Endometrial microvascular endothelial cells (primary cell): Measurements from ENCODE around the gene CHERP. TPM values are rescaled to one million over a fixed set of nuclear protein-coding genes. Genes with fewer than 3 reads are reported as not detected.

ENCODE experiments used
- in situ Hi-C: cut with HindIII; loops from 2 replicates; pipeline ENCODE4 v1.10.0; 2017; ENCODE audit warnings: low sequenced_read_pairs, low pct_unique_long_range_greater_than_20kb; ENCODE audit errors: inconsistent ontology term
- total RNA-seq: library from RNA; depleted of rRNA; stranded (reverse); fragments of >200 nt; gene quantifications from one replicate; pipeline ENCODE4 v1.2.3, GENCODE V29; 2015; ENCODE audit errors: inconsistent ontology term

Gene CHERP, protein sequence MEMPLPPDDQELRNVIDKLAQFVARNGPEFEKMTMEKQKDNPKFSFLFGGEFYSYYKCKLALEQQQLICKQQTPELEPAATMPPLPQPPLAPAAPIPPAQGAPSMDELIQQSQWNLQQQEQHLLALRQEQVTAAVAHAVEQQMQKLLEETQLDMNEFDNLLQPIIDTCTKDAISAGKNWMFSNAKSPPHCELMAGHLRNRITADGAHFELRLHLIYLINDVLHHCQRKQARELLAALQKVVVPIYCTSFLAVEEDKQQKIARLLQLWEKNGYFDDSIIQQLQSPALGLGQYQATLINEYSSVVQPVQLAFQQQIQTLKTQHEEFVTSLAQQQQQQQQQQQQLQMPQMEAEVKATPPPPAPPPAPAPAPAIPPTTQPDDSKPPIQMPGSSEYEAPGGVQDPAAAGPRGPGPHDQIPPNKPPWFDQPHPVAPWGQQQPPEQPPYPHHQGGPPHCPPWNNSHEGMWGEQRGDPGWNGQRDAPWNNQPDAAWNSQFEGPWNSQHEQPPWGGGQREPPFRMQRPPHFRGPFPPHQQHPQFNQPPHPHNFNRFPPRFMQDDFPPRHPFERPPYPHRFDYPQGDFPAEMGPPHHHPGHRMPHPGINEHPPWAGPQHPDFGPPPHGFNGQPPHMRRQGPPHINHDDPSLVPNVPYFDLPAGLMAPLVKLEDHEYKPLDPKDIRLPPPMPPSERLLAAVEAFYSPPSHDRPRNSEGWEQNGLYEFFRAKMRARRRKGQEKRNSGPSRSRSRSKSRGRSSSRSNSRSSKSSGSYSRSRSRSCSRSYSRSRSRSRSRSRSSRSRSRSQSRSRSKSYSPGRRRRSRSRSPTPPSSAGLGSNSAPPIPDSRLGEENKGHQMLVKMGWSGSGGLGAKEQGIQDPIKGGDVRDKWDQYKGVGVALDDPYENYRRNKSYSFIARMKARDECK
- total RNA-seq = 10.6 TPM

DNA sequence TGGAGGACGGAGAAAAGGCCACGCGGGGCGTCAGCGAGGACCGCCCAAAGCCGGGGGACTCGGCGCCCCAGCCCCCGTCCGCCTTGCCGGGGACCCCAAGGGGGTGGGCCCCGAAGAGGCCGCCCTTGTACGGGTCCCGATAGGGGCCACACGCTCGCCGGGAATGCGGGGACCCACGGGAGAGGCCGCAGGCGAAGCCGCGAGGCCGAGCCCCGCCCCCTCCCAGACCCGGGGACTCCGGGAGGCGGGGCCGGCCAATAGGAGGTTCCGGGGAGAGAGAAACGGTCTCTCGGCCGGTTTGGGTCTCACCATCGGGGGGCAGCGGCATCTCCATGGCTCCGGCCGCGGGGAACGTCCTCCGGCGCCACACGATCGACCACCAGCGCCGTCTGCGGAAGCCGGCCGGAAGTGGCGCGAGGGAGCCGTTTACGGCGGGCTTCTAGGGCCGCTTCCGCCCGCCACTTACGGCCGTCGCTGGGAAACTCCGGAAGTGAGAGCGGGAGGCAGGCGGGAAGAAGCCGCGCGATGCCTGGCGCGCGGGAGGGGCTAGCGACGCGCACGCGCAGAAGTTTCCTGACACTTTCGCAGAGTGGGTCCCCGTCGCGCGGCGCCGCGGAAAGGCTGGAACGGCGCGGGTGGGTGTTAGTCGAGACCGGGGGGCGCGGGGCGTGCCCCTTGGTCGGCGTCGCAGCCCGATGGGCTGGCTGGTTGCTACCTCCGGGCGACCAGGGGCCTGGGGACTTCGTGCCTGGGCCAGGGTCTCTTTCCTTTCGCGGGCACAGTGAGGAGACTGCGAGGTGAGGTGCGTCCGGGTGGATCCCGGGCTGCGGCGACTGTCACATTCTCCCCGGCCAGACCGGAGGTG is at the start of gene CHERP:
TSS of gene CHERP (minus strand) at position 393 of the 865 bp plus-strand sequence. CDS start at position 334, 59 bp downstream.
- in situ Hi-C loops = no loop called here

DNA sequence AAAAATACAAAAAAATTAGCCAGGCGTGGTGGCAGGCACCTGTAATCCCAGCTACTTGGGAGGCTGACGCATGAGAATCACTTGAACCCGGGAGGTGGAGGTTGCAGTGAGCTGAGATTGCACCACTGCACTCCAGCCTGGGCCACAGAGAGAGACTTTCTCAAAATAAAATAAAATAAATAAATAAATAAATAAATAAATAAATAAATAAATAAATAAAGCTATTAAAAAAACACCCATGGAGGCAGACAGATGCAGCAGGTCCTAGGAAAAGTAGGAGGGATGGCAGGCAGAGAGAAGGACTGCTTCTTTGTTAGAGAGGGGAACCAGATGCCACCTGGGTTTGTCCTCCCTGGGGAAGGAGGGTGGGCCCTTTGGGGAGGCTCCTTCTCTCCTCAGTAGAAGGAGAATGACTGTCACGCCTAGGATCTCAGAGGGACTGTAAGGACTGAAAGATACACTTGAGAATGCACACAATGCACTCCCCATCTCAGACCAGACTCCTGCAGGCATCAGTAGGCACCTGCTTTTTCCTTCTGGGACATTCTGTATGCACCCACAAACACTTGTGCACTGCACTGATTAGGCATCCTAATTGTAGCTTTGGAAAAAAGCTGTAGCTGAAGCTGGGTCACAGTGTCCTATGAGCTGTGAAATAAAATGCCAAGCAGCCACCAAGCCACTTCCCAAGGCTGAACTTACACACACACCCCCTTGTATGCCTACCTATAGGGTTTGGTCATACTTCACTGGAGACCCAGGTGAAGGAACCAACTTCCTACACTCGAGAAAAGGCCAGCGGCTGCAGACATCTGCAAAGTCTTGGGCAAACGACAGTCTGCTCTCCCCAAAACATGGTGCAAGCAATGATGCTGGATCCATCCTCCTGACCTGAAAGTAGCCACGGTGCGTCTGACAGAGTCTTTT is 48.9 kb upstream of the CHERP start:
- in situ Hi-C loops = no loop called here

DNA sequence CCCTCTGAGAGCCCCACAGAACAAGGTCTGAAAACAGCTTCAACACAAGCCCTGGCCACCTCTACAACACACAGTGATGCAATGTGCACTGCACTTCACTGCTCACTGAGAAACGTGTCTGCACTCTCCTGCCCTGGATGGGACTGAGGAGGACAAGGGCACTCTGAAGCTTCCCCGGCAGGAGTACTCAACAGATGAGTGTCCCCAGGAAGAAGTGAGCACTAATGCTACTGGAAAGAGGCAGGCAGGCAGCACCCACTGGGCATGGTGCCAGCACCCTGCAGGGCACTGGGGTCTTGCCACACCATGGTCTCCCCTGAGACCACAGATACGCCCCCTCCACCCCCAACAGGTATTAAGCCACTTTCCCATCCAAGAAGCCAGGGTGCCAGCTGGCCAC is 47.7 kb upstream of the CHERP start:
- in situ Hi-C loops = no loop called here

DNA sequence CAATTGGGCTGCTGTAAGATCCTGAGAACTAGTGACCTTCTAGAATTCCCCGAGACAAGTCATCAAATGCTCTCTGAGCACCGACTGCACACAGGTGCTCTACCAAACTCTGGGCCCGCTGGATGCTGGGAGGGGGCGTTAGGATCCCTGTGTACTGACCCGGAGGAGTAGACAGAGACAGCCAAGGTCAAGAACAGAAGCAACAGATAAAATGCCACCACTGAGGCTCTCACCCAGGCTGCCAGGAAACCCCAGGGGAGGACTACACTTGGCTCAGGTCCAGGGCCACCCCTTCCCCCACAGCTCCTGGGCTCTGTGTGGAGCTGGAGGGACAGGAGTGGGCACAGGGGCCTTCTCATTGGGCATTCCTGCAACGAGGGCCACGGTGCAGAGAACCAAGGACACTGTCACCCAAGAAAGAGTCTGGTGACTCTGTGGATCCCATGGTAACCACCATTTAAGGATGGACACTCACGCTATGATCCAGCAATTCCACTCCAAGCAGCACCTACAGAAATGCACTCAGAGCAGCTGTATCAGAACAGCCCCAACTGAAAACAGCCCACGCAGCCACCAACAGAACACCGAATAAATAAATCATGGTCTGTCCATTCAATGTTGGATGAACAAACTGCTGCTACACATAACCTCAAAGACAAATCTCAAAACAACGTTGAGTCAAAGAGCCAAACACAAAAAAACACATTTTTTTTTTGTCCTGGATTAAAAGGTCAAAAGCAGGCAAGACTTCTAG is 46.8 kb upstream of the CHERP start:
- in situ Hi-C loops = no loop called here

DNA sequence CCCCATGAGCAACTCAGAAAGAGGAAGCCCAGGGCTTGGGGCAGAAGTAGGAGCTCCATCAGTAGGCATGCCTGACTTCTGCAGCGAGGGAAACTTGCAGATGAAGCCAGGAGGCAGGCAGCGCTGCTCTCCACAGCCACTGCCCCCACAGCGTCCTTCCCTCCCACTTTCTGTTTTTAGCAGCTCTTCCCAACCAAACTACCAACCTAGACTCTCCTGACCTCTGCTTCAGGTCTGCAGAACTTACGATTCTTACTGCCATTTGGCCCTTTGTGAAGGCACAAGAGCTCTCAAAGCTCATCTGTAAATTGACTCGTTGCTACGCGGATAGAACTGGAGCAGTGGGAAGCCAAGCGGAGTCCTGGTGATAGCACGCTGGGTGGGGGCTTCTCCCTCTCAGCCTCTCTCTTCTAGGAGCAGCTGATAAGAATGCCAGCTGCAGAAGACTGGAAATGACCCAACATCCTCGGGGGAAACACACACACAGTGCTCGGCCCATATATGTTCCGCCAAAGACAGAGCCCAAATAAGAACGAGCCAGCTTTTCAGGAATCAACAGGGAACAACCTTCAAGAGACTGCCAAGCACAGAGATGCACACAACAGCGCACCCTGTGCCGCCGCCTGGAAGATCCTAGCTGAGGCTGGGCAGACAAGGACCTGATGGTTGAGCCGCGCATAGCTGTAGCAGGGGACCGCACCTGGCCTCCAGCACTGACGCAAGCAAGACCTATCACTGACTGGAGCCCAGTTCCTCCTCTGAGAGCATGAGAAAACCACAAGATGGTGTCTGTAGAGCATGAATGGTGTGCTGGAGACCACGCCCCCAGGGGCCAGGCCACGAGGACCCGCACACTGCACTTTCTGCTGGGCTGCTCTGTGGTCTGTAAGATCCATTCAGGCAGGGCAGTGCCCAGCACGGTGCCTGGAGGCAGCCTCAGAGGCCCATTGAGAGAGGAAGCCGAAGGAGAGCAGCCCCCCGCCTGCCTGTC is 45.9 kb upstream of the CHERP start:
- in situ Hi-C loops = no loop called here

DNA sequence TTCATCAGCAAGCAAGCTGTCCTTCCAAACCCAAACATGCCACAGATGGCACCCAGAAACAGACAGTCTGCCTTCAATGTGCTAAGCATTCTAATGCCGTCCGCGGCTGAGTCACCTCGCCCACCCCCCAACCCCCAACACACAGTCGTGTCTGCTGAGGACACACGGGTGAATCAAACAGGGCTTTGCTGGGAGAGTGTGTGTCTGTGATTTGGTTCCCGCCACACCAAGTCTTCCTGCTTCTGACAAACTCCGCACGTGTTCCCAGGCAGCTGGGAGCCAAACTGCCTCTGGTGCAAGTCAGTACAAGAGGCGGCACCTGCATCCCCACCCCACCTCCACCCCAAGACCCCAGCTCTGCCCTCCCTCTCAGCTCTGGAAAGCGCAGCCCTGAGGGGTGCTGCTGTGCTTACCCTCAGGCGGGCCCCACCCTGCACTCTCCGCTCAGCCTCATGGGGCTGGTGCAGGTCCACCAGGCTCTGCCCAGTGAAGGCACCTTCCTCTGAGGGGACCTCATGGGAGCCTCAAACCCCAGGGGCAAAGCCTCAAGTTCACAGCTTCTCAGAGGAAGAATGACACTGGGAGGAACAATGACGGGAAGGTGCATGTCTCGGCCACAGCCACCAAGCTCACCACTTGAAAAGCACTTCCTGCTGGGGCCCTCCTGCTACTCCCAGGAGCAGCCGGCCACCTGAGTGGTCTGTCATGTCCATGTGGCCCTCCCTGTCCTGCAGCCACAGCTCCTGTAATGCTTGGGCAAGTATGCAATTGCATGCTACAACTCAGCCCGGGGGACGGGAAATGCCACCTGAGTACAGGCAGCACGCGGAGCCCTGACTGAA is 45.0 kb upstream of the CHERP start:
- in situ Hi-C loops = no loop called here

DNA sequence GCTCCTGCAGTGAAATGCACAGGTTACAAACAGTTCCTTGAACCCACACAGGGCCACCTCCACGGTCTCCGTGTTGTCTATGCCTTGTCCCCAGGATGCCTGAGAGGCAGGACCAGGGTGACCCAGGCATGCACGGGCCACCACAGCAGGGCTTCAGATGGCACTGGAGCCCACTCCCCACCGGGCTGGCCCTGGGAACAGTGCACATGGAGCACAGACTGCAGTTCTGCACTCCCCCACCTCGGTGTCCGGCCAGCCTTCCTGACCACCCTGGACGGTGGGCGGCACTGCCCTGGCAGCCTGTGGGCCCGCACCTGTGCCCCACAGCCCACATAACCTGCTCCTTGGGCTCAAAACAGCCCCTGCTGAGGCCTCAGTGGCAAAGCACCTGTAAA is 44.2 kb upstream of the CHERP start:
- in situ Hi-C loops = no loop called here

DNA sequence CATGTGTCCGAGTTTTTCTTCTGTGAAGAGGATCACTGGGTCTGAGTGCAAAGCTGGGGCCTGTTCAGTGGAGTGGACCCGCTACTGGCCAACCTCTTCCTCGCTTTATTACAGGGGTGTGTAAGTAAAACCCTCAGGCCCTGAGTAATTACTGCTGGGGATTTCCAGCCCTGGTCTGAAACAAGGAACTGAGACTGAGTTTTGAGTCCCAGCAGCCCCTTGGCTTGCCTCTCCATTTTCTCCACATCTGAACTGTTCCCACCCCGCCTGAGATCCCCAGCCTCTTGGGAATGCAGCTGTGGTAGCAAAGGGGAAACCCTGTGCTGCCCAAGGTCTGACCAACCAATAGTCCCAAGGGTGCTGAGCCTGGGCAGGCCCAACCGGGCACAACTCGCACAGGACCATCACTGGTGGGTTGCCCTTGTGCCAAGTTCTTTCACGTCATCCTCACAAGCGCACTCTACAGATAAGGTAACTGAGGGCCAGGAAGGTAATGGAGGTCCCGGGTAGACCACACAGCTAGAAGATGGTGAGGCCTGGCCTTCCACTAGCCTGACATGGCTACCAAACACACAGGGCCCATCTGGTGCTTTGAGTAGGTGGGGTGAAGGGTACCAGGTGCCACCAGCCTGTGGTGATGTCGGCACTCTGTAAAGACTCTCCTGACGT is 43.7 kb upstream of the CHERP start:
- in situ Hi-C loops = no loop called here

DNA sequence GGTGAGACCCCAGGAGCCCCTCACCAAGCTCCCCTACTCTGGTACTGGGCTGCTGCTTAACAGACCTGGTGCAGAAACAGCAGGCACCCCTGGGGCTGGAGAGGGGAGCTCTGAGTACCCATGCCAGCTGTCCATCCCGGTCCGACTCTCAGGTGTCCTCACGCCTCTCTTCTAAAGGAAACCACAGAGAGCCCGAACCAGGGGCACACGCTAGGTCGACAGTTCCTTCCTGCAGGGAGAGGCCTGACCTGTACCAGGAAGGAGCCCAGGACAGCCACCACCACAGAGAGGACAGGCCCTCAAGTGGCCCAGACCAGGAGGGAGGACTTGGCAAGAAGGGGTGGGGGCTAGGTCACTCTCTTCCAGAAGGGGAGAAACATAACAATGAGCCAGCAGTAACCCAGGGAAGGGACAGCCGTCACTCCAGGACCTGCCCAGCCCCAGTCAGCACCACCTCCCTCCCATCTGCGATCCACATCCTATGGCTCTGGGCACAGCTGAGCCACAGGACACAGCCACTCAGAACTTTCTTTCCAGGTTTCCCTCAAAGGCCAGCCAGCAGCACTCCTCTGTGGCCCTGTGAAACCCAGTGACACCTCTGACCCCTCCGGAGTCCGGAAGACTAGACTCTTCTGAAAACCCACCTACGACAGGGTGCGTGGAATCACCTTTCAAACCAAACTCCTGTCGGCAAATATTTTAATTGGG is 43.0 kb upstream of the CHERP start:
- in situ Hi-C loops = no loop called here

DNA sequence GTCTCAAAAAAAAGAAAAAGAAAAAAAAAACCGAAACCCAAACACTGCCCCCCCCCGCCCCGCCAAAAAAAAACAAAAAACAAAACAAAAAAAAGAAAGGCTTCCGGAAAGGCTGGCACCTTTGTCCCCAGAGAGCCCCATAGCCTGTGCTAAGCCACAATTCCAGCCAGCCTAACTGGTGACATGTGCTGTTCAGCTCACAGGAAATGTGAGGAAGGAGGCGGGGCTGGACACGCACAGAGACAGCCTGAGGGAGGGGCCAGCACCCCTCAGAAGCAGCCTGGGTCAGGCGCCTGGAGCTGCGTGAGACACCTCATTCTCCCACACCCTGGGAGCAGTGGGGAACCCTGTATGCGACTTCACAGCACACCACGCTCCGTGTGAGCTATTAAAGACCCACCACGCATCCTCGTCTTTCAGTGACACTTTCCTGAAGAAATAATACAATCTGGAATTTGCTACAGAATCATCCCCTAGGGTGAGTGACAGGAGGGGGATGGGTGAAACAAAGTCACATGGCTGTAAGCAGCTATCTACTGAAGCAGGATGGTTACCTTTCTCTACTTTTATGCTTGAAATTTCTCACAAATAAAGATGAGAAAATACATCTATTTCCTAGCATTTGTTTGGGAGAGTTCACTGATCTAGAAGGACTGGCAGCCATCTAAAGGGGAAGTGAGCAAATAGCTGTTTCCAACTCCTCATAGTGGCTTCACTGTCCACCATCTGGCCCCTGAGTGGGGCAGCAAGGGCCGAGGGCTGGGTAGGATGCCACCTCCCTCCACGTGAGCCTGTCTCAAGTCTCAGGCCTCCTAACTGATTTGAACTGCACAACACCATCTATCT is 42.2 kb upstream of the CHERP start:
- in situ Hi-C loops = no loop called here

DNA sequence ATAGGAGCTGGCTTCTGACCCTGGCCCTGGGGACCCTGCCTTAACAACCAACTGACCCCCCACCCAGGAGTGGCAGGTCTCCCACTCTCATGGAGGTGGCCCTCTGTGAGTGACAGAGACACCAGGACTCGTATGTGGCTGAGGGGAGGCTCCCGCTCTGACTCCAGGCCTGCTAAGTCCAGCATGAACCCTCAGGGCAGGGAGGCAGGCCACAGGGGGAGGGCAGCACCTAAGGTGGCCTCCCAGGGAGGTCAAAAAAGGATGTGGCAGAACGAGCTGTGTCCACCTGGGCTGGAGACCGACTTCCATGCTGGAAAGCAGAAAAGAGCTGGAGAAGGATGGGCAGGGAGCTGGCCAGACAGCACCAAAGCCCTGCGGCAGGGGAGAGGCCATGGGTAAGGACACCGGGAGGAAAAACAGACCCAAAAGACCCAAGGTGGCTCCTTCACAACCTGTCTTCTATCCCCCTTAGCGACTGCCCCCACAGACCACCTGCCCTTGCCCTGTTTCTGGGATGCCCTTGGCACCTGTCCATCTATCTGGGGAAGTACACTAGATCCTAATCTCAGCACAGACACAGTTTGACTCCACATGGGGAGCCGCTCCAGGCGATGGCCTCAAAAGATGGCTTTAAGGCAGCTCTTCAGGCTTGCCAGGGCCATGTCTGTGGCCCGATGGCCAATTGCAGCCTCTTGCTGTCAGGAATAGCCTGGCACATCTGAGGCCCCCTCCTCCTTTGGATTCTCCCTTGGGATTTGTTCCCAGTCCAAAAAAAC is 40.4 kb upstream of the CHERP start:
- in situ Hi-C loops = no loop called here

DNA sequence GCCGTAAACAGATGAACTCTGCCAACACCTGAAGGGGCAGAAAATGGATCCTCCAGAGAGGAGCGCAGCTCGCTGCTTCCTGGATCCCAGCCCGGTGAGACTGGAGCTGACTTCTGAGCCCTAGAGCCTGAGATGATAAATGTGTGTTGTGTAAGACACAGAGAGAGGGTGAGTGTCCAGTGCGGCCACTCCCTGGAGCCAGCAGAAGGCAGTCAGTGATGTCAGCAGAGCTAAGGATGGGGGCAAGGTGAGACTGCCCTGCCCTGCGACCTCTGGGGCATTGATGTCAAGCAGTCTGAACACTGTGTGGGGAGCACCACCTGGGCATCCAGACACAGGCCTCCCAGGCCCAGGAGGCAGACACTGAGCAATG is 39.7 kb upstream of the CHERP start:
- in situ Hi-C loops = no loop called here
